Stimulated activated CD4-positive, alpha-beta T cell treated with anti-CD3 and anti-CD28 coated beads, Interleukin-2, amount 100 ng/mL, for 24 hours (primary cell): ENCODE data around the gene CTDNEP1.
A peak's percentile ranks its signal among the peaks of the same experiment; 100 is the strongest.
"Not testable (repeated sequence)": the region's sequence is repeated elsewhere in the genome, so short reads cannot be mapped to it uniquely, and the experiment has no call there.

Experiments
- DNase-seq, 2 donors: peaks; one replicate each; pipeline ENCODE4 v3.0.0-alpha.2; 2020

The CTDNEP1 gene

DNA sequence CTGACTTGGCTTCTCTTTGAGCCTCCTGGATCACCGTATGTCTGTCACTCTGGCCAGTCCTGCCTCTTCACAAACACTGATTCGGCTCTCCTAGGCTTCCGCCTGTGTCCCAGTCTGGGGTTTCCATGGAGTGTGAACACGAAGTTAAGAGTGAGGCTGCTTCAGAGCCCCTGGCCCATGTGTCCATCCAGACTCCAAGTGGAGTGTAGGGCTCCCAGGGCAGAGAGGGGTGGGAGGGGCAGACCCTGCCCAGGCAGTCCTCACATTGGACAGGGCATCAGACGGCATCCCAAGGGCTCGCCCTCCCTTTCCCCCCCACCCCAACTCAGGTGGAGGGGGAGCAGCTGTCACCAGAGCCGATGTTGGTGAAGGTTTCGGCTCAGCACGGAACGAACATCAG lies 7.7 kb downstream of the CTDNEP1 start:
- DNase-seq: not testable (repeated sequence)

DNA sequence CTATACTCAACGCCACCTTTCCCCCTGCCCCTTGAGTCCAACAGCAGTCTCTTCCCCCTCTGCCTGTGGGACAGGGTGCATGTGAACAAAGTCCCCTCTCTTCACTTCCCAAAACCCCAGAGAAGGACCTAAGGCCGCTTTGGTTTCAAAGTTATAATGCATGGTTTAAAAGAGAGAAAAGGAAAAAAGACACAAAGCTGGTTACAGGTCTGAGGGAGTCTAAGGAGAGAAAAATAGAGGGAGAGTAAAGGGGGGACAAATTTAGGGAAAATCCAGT lies 8.1 kb downstream of the CTDNEP1 start:
- DNase-seq: no peak

DNA sequence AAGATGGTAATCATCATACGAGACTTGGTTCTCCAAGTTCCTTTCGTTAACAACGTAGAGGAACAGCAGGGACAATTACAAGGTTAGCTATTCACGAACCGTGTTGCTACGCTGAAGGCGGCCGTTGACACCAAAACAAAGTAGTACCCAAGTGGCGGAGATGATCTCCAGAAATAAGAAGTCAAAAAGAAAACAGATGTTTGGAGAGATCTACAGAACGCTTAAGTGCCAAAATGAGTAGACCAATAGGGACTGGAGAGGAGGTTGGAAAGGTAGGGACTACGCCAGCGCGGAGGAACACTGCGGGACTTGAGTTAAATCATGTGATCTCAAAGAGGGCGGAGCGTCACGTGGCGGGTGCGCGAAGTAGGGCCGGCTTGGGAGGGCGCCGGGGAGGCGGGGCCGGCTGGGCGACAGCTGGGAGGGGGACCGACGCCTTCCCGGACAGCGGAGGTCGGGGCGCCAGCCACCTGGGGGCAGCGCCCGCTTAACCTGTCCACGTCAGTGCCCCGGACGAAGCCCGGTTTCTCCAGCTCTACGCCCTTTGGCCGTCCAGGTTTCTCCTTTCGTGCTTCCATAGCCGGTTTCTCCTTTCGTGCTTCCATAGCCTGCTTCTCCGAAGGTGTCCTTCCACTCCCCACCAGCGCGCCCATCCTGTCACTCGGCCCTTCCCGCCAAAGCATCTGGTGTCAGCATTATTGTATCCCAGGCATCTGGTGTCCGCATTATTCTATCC lies 8.6 kb downstream of the CTDNEP1 start:
- peak; percentile 92 to 93 for DNase-seq

DNA sequence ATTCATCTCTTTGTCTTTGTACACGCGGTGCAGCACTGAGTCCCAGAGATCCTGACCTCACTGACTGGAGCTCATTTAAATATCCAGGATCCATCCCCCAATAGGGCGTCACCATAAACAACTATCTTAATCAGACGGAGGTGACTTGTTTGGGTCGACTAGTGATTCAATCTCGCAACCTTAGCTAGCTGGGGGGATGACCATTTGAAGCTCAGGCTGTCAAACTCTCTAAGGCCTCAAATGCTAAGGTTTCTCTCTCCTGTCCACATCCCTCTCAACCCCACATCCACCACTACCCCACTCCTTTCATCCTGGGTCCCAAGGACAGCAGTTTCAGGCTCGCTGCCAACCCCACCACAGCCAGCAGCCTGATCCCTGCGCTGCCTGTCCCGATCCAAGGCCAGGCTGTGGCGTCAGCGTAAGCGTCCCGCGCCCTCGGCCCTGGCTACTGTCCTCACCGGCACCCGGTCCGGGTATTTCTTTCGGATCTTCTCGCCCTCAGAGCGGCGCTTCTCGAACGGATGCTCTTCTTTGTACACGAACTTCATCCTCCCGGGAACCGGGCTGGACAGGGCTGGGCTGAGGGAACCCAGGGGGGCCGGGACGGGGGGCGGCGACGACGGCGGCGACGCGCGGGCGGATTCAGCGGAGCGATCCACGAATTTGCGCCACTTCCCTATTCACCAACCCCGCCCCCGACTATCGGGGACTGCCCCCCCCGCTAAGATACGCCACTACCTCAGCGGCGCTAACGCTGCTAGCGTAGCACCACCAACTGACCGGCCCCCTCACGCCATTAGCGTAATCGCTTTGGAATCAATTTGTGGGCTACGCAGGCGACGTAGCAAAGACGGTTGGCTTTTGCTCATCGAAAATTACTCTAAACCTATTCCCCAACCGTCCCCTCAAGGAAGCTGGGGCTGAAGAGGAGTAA lies 9.5 kb downstream of the CTDNEP1 start, which contains the start of gene GABARAP:
TSS of gene GABARAP (minus strand) at position 667 of the 934 bp plus-strand sequence. CDS start at position 548, 119 bp downstream.
- peak; percentile 93 to 96 for DNase-seq

DNA sequence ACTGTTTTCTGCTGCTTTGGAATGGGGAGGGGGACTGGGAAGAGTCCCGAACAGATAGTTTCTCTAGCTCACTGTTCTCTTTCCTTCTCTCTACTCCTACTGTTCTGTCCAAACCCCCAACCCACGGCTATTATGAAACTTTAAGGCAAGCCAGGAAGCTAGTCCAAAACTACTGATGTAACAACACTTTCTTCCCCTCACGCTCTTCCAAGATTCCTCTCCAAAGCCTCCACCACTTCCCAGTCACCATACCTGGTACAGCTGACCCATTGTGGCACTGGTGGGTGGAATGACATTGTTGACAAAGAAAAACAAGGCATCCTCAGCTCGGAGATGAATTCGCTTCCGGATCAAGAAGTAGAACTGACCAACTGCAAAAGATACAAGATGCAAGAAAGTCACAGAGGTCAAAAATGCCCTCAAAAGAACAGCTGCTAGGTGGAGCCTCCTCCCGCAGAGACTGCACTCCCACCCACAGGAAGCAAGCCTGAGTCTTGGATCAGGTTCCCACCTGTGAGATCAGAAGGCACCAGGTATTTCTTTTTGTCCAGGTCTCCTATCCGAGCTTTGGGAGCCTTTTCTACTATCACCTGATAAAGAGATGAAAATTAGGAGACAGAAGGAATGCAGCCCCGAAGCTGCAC lies 10.3 kb downstream of the CTDNEP1 start:
- DNase-seq: no peak

DNA sequence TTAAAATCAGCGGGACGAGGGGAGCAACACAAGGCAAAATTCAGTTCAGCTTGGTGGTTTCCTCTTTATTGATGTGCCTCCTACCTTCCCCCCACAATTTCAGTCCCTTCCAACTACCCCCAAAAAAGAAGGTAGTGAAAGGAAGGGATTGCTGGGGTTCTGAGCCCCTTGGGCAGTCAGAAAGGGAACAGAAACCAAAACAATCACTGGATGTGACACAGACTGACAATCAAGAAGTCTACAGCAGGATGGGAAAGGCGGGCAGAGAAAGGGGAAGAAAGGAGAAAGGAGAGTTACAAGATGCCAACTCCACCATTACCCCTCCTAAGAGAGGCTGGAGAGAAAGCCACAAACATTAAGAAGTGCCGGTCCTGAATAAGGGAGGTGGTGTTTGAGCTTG lies 11.2 kb downstream of the CTDNEP1 start:
- DNase-seq: no peak

DNA sequence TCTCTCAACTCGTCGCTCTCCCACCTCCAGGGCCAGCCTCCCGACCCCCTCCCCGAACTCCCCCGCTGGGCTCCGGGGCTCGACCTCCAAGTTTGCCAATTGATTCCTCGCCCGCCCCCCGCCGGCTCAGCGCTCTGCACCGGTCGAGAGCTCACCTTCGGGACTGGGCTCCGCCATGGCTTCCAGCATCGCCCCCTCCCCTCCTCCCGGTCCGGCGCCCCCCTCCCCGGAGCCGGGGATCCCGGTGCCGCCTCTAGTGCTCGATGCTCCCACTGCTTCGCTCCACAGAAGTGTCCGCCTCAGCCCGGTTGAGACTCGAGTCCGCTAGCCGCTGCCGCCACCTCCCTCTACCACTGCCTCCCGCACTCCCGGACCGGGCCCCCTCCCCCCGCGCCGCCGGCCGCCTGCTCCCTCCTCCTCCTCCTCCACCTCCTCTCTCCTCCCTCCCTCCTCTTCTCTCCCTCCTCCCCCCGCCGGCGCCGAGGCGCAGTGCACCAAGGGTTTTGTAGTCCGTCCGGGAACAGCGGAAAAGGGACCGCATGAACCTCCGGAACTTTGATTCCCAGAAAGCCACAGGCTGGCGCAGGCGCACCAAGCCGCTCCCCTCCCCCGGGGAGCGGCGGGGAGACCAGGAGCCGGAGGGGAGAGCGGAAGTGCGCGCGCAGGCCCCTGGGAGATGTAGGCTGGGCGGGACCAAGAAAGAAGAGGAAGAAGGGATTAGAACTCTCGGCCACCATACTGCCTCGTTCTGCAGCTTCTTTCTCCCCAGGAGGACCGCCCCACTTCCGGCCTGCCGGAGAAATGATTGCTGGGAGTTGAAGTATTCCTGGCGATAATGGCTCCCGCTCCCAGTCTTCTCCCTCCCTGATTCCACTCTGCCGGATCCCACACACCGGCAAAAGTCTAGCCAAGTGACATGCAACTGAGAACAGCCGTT lies 12.2 kb downstream of the CTDNEP1 start, which contains the start of gene PHF23:
TSS of gene PHF23 (minus strand) at position 367 of the 937 bp plus-strand sequence. CDS start at position 189, 178 bp downstream.
- DNase-seq: peak; percentile 97

DNA sequence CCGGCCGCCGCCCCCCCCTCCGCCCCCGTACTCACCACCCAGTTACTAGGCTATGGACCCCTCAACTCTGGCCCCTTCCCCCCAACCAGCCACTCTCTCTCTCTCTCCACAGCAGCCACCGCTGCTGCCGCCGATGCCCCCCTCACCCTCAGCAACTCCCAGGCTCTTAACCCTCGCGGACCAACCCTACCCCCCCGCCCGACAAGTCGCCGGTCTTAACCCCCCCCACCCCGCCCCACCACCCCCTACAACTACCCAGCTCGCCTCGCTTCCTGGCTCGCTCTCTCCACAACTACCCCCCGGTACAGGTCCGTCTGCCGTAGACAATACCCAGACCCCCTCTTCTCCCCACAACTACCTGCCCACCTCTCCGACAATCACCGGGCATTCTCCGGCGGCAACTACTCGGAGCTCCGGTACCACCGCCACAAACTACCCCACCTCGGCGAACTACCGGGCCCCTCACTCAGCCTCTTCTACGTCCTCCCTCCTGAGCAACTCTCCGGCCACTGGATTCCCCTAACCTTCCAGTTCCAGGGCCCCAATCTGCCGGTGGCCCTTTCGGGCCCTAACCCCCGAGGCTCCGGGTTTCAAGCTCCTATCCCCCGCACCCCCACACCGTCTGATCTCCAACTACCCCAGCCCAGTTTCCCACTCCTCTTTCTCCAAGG lies 13.0 kb downstream of the CTDNEP1 start:
- no peak for DNase-seq

DNA sequence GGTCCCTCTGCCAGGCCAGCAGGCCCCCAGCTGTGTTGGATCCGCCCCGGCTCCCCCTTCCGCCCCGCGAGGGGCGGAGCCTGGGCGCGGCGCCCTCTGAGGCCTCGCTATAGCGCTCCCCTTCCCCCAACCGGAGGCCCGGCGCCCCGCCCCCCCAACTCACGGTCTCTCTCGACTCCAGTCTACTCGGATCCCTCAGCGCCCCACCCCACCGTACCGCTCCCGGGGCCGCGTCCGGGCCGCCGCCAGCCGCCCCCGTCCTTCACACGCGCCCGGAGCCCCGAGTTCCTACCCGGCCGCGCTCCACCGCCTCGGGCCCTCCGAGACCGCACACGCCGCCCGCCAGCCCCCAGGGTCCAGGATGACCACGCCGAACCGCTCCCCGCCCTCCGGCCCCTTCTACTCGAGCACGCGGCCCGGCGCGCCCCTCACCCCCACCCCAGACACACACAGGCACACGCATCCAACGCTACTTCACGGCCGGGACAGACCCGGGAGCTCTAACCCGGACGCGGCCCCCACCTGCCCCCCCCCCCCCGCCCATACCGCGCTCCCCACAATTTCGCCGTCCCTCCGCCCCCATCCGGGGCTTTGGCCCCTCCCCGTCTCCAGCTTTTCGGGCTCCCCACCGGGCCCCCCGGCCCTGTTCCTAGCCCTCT lies 13.6 kb downstream of the CTDNEP1 start:
- peak; percentile 89 to 90 for DNase-seq

DNA sequence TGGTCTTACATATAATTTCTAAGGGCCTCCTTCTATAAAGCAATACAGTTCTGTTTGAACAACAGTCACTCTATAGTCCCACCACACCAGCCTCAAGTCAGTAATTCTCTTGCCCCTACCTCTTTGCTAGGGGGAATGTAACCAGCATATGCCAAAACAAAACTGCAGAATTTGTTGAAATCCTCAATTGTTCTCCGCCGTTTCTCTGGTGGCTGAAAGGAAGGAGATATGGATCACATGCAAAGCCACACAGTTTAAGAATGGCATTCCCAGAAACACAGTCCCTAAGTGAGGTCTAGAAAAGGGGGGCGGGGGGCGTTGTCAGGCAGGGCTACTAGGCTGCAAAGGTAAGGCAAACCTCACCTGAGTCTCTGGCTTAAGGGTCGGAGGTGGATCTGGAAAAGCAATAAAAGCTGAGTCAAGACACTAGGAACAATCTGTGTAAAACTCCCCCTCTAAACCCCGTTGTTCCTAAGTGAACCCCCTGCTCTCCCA lies 14.2 kb downstream of the CTDNEP1 start:
- DNase-seq: no peak

DNA sequence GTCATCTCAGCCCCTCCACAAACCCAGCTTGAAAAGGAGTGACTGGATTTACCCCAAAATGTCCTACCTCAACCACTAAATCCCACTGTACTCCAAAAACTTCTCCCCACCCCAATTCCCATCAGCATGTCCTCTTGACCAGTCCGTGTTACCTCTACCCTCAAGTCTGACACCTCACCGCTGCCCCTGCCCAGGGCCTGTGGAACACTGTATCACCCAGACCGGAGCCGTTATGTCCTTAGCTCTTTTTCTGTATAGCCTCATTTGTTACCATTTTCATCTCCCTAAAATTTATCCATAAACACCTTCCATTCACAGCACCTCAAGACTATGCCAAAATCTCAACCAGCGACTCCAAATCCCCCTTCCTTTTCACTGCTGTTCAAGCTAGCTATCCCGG lies 14.7 kb downstream of the CTDNEP1 start:
- DNase-seq: no peak

DNA sequence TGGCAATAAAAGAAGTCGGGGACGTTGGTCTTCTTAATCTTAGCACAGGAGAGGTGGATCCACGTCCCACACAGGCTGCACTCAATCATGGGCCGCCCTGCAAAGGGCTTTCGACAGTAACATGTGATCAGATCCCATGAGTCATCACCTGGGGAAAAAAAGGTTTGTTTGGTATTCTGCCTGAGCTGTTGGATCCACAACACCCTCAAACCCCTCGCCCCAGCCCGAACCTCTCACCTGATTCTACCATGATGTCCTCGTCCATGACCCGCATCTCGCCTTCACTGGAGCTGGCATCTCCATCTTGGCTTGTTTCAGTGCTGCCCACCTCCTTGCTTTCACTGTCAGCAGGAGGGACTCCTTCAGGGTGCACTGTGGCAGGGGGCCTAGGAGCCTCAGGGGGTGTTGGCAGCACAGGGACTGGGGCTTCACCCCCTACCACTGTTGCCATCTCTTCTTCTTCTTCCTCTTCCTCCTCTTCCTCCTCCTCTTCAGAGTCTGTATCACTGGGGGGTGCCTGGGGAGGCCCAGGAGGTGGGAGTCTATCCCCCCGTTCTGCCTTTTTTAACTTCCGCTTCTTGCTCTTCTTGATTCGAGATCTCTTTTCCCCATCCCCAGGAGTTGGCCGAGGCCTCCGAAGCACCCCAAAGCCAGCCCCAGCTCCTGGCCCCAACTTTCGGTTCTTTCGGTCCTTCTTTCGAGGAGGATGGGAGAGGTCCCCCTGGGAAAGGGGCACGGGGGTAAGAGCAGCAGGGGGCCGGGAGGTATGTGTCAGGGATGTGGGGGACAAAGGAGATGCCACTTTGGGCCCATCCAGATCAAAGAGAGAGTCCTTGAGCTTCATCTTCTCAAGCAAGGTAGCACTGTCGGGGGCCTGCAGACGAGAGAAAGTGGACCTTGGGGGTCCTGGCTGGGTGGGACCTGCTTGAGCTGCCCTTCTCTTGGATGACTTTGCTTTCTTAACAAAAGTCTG lies 15.6 kb downstream of the CTDNEP1 start:
- DNase-seq: no peak

DNA sequence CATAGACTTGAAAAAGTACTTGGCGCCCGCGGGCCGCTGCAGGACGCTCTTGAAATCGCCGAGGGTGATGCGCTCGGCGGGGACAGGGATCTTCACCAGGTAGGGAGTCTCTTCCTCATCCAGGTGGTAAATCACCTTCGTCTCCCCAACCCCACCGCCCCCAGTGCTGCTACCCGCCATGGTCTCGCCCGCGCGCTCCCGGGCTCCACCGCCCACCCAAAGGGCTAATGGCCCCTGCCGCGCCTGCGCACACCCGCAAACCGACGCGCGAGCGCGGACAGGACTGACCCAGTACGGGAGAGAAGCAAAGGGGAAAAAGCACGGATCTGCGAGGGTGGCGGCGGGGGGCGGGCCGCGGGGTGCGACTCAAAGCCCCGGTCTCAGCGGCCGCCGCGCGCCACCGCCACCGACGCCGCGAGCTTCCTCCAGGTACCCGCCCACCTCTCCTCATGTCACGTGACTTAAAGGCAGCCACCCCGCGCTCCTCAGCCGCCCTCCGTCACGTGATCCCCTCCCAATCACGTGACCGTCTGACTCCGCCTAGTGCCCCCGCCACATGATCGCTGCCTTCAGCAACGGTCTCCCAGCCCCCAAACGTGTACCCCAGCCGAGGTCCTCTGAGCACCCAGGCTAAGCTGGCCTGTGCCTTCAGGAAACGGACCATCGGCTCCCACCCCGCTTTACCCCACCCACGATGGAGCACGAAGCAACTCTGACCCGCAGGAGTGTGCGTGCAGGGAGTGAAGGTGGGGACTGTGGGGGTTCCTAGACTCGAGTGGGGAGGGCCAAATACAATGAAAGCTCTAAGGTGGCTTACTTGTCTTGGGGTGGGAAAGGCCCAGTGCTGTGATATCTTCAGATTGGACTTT lies 17.2 kb downstream of the CTDNEP1 start, which contains the start of gene DVL2:
TSS of gene DVL2 (minus strand) at position 435 of the 869 bp plus-strand sequence. CDS start at position 180, 255 bp downstream.
- peak; percentile 94 to 96 for DNase-seq

DNA sequence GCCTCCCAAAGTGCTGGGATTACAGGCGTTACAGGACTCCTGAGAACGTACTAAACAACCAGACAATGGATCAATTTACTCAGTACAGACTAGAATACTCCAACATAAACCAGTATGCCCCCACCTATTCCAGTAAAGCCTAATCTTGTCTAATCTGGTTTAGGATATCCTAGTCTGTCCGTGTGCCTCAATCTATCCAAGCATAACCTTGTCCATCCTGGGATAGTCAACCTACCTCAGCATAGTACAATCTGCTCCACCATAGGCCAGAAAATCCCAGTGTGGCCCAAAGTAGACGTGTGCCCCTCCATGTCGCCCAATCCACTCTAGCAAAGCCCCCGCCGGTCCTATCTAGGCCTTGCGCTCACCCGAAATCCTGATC lies 17.8 kb downstream of the CTDNEP1 start:
- DNase-seq: no peak

DNA sequence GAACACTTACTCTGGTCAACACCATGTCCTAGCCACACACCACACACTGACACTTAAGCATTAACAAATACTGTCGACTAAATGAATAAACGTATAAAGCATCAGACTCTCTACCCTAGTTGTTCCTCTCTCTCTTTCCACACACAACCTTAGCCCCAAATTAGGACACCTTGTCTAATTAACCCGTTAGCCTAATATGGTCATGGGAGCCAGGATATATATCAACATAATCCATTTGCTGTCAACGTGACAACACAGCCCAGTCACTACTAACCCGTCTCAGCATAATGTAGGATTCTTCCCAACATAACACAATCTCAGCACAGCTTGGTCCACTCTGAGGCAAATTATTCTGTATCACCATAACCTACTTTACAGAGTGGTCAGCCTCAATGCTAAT lies 19.4 kb downstream of the CTDNEP1 start:
- DNase-seq: no peak

DNA sequence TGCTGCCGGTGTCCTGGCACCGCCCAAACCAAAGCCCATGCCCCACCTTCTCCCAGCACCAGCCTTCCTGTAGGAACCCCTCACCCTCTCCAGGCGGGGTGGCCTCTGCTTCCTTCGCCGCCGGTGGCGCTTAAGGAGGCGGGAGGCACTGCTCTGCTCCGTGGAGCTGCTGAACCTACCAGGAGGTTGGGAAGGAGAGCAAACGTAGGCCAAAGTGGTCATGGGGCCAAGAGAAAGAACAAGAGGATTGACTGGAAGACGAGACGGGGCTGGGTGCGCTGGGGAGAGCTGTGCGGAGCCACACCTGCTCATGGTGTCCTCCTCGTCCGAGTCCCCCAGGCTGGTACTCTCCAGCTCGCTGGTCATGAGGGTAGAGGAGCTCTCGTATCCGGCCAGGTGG lies 22.0 kb downstream of the CTDNEP1 start:
- no peak for DNase-seq

DNA sequence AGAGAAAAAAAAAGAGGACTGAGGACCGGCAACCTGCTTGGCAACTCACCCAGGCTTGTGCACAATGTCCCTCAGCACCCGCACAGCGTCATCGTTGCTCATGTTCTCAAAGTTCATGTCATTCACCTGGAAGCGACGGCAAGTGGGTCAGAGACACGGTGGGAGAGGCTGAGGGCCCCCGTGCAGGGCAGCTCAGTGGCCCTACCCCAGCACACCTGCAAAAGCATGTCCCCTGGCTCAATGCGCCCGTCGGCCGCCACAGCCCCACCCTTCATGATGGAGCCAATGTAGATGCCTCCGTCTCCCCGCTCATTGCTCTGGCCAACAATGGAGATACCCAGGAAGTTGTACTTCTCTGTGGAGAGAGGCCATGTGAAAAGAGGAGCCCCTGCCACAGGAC lies 22.6 kb downstream of the CTDNEP1 start:
- no peak for DNase-seq
